ENCODE data around the gene OPCML.

DNA sequence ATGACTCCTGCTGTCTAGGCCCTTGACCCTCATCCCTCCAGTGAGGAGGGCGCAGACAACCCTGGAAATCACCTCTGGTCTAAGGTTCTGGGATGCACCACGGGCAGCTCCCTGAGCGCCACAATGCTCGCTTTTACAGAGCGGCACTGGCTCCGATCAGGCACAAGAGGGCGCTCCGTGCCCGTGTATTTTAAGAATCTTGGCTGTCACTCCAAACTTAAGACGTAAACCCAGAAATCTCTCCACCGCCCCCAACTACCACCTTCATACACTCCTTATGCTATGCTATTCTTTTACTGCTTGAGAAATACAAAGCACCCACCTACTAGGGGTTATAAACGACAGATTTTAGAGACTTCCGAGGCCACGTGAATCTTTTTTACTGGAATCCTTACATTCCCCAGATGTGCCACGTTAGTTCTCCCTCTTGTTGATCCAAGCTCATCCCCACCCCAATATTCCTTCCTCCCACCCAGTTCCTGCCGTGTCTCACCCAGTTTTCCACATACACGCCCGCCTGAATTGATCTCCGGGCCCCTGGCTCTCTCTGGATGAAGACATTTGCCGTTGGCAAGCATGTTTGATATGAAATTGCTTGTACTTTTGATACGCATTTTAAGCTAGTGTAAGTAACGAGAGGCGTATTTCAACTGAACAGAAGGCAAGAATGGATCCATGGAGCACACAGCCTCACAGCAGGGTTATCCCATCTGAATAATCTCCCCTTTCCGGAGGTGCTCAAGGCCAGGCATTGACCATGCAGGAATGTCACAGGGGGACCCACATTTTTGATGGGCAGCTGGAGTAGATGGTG, 453.5 kb downstream of the OPCML start:
- TF ChIP-seq, protein P1, sequence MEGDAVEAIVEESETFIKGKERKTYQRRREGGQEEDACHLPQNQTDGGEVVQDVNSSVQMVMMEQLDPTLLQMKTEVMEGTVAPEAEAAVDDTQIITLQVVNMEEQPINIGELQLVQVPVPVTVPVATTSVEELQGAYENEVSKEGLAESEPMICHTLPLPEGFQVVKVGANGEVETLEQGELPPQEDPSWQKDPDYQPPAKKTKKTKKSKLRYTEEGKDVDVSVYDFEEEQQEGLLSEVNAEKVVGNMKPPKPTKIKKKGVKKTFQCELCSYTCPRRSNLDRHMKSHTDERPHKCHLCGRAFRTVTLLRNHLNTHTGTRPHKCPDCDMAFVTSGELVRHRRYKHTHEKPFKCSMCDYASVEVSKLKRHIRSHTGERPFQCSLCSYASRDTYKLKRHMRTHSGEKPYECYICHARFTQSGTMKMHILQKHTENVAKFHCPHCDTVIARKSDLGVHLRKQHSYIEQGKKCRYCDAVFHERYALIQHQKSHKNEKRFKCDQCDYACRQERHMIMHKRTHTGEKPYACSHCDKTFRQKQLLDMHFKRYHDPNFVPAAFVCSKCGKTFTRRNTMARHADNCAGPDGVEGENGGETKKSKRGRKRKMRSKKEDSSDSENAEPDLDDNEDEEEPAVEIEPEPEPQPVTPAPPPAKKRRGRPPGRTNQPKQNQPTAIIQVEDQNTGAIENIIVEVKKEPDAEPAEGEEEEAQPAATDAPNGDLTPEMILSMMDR (conservative IDR thresholded peaks at IDR 0.05): peak; percentile 82
- no peak for TF ChIP-seq EZH2 (IDR thresholded peaks at IDR 0.05; ENCODE audit: low read depth)

Measured in PC-9 (cell line).